Suppressor macrophage treated with lipopolysaccharide for 4 hours (primary cell): ENCODE measurements around the gene INSYN2B.

Experiments used
- DNase-seq: peaks from one replicate; pipeline ENCODE4 v3.0.0-alpha.2; 2020

The INSYN2B gene

GRCh38 chr5:169840405-169840804 is 139.9 kb downstream of the INSYN2B start:
- DNase-seq = no peak

- DNase-seq = no peak
Measured at GRCh38 chr5:169838688-169839087, 141.6 kb downstream of the INSYN2B start.

- DNase-seq = no peak
Measured at GRCh38 chr5:169837686-169838085, 142.6 kb downstream of the INSYN2B start.

- DNase-seq = no peak
Measured at GRCh38 chr5:169836835-169837536, 143.3 kb downstream of the INSYN2B start.

- DNase-seq = peak; percentile 44
Measured at GRCh38 chr5:169834540-169834939, 145.8 kb downstream of the INSYN2B start.

GRCh38 chr5:169833681-169834292 is 146.5 kb downstream of the INSYN2B start:
- peak; percentile 37 for DNase-seq

- DNase-seq = no peak
Measured at GRCh38 chr5:169832845-169833244, 147.4 kb downstream of the INSYN2B start.

GRCh38 chr5:169832304-169832703 is 148.0 kb downstream of the INSYN2B start:
- peak; percentile 26 for DNase-seq

GRCh38 chr5:169831331-169831730 is 149.0 kb downstream of the INSYN2B start:
- DNase-seq = no peak

GRCh38 chr5:169828385-169828784 is 151.9 kb downstream of the INSYN2B start:
- peak; percentile 59 for DNase-seq

GRCh38 chr5:169827769-169828168 is 152.5 kb downstream of the INSYN2B start:
- DNase-seq = no peak

GRCh38 chr5:169826618-169827017 is 153.7 kb downstream of the INSYN2B start:
- no peak for DNase-seq

GRCh38 chr5:169817031-169817430 is 163.3 kb downstream of the INSYN2B start:
- no peak for DNase-seq

- DNase-seq = no peak
Measured at GRCh38 chr5:169814522-169814921, 165.8 kb downstream of the INSYN2B start.
